Mammary epithelial cell (primary cell): ENCODE results near the gene PTCHD1.

Experiments used
- EZH2 ChIP-seq: IDR thresholded peaks from 2 replicates; pipeline ENCODE4 v1.6.1; 2012; ENCODE audit warnings: low read length, inconsistent platforms, borderline replicate concordance
- TF ChIP-seq, protein P1 (sequence below), 2 donors: IDR thresholded peaks in 1 of 2; conservative IDR thresholded peaks in 1 of 2; 2 replicates each; pipeline ENCODE4 v1.5.1; 2011 to 2012; ENCODE audit warnings: inconsistent platforms in 2 of 2, low read length in 2 of 2, mild to moderate bottlenecking in 2 of 2, control low read depth in 1 of 2, low read depth in 1 of 2; ENCODE audit not compliant: insufficient read depth in 1 of 2; ENCODE audit errors: extremely low read depth in 1 of 2

- TF ChIP-seq, protein P1, sequence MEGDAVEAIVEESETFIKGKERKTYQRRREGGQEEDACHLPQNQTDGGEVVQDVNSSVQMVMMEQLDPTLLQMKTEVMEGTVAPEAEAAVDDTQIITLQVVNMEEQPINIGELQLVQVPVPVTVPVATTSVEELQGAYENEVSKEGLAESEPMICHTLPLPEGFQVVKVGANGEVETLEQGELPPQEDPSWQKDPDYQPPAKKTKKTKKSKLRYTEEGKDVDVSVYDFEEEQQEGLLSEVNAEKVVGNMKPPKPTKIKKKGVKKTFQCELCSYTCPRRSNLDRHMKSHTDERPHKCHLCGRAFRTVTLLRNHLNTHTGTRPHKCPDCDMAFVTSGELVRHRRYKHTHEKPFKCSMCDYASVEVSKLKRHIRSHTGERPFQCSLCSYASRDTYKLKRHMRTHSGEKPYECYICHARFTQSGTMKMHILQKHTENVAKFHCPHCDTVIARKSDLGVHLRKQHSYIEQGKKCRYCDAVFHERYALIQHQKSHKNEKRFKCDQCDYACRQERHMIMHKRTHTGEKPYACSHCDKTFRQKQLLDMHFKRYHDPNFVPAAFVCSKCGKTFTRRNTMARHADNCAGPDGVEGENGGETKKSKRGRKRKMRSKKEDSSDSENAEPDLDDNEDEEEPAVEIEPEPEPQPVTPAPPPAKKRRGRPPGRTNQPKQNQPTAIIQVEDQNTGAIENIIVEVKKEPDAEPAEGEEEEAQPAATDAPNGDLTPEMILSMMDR (conservative IDR thresholded peaks at IDR 0.05 in 1 of 2, IDR thresholded peaks at IDR 0.05 in 1 of 2; ENCODE audit: extremely low read depth in 1 of 2, insufficient read depth in 1 of 2, low read depth in 1 of 2, low read length in 2 of 2): no peak
- no peak for TF ChIP-seq EZH2
Observed at GRCh38 chrX:23380581-23380980, 45.9 kb downstream of the PTCHD1 start.
